ENCODE results near the gene GPBP1L1.
A peak's percentile ranks its signal among the peaks of the same experiment; 100 is the strongest.
"Not testable (repeated sequence)": the region's sequence is repeated elsewhere in the genome, so short reads cannot be mapped to it uniquely, and the experiment has no call there.

Gene GPBP1L1

DNA sequence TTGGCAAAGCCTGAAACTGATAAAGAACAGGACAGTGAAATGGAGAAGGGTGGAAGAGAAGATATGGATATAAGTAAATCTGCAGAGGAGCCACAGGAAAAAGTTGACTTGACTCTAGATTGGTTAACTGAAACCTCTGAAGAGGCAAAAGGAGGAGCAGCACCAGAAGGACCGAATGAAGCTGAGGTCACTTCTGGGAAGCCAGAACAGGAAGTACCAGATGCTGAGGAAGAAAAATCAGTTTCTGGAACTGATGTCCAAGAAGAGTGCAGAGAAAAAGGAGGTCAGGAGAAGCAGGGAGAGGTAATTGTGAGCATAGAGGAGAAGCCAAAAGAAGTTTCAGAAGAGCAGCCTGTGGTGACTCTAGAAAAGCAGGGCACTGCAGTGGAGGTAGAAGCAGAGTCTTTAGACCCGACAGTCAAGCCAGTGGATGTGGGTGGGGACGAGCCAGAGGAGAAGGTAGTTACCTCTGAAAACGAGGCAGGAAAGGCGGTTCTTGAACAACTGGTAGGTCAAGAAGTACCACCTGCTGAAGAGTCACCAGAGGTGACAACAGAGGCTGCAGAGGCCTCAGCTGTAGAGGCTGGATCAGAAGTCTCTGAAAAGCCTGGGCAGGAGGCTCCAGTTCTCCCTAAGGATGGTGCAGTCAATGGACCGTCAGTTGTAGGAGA lies 78.8 kb downstream of the GPBP1L1 start:
- H3K9me3 ChIP-seq (replicated peaks in 1 of 11) = no peaks in the 10 kb centered on the region
- H3K4me3 ChIP-seq = peak overlapping the region in 1 of 10 experiments; percentile 17; a peak in 2 of 20 replicates
- H4K20me1 ChIP-seq = peaks cover 0 to 100% (median 75%) of the 10 kb centered on the region in 11 experiments; a peak in 17 of 22 replicates
- no peak for TF ChIP-seq Cebpa-rat (IDR thresholded peaks at IDR 0.05)
- H3K9ac ChIP-seq = peak overlapping the region in 2 of 11 experiments; percentile 51 to 66; a peak in 3 of 22 replicates
- peaks cover 33 to 100% (median 99%) of the 10 kb centered on the region in 11 experiments for H3K36me3 ChIP-seq
- H3K27me3 ChIP-seq = no peaks in the 10 kb centered on the region
- peak overlapping the region in 5 of 11 experiments; percentile 30 to 83 (median 66); a peak in 7 of 22 replicates for H3K27ac ChIP-seq
- peak overlapping the region in 9 of 11 experiments; percentile 4 to 89 (median 68); a peak in 15 of 22 replicates for H3K4me2 ChIP-seq
- peaks cover 20 to 43% (median 31%) of the 10 kb centered on the region in 10 experiments; a peak in 18 of 20 replicates for H3K4me1 ChIP-seq

DNA sequence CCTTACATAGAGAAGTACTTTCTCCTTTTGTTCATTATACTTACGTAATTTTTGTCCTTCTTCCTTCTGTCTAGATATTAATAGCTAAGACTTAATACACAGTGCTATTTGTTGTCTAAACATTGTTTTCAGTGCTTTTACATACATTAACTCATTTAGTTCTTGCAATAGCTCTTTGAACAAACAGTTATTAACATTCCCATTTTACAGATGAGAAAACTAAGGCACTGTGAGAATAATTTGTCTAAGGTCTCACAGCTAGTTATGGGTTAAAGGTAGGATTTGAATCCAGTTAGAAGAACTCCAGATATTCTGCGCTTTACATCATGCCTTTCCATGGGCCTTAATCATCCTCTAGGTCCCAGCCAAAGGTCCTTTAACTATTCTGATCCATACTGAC lies 82.1 kb downstream of the GPBP1L1 start:
- peaks cover 20 to 100% (median 94%) of the 10 kb centered on the region in 11 experiments for H3K36me3 ChIP-seq

GRCh38 chr1:45596765-45597164 lies 89.6 kb downstream of the GPBP1L1 start:
- H3K9ac ChIP-seq; H3K4me1 ChIP-seq; H3K4me2 ChIP-seq; H3K27me3 ChIP-seq; H3K9me3 ChIP-seq (replicated peaks in 1 of 11); H3K4me3 ChIP-seq; H3K27ac ChIP-seq: not testable (repeated sequence)
- peaks cover 0 to 100% (median 100%) of the 10 kb centered on the region in 11 experiments; a peak in 18 of 22 replicates for H4K20me1 ChIP-seq
- H3K36me3 ChIP-seq = peaks cover 42 to 100% (median 94%) of the 10 kb centered on the region in 11 experiments

More for the DNA sequence above, 82.1 kb downstream of the GPBP1L1 start:
- TF ChIP-seq Cebpa-rat (IDR thresholded peaks at IDR 0.05) = no peak
- no peak overlapping the region for H3K4me2 ChIP-seq
- no peaks in the 10 kb centered on the region for H3K9me3 ChIP-seq (replicated peaks in 1 of 11)
- H4K20me1 ChIP-seq = peaks cover 0 to 100% (median 93%) of the 10 kb centered on the region in 11 experiments; a peak in 18 of 22 replicates
- no peaks in the 10 kb centered on the region for H3K27me3 ChIP-seq
- no peak overlapping the region for H3K27ac ChIP-seq
- H3K4me1 ChIP-seq = peaks cover 20 to 45% (median 31%) of the 10 kb centered on the region in 10 experiments; a peak in 18 of 20 replicates
- H3K4me3 ChIP-seq = no peak overlapping the region
- H3K9ac ChIP-seq = no peak overlapping the region

DNA sequence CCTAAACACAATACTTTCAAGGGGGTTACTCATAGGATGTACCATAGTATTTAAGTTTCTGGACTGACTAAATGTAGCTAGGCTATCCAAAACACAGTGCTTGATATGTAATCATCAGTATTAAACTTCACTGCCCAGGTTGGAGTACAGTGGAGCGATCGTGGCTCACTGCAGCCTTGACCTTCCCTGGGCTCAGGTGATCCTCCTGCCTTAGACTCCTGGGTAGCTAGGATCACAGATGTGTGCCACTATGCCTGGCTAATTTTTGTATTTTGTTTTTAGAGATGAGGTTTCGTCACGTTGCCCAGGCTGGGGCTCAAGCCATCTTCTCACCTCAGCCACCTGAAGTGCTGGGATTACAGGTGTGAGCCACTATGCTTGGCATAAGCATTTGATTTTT lies 91.9 kb downstream of the GPBP1L1 start:
- no peak overlapping the region for H3K27ac ChIP-seq
- no peaks in the 10 kb centered on the region for H3K9me3 ChIP-seq (replicated peaks in 1 of 11)
- TF ChIP-seq Cebpa-rat (IDR thresholded peaks at IDR 0.05) = no peak
- no peaks in the 10 kb centered on the region for H3K27me3 ChIP-seq
- H3K4me3 ChIP-seq = no peak overlapping the region
- peaks cover 0 to 3% (median 0%) of the 10 kb centered on the region in 10 experiments; a peak in 1 of 20 replicates for H3K4me1 ChIP-seq
- peaks cover under 1 to 100% (median 100%) of the 10 kb centered on the region in 11 experiments; a peak in 20 of 22 replicates for H4K20me1 ChIP-seq
- no peak overlapping the region for H3K4me2 ChIP-seq
- peaks cover 48 to 100% (median 99%) of the 10 kb centered on the region in 11 experiments for H3K36me3 ChIP-seq
- no peak overlapping the region for H3K9ac ChIP-seq

GRCh38 chr1:45589861-45590260 lies 96.5 kb downstream of the GPBP1L1 start:
- H3K27me3 ChIP-seq = no peaks in the 10 kb centered on the region
- no peak overlapping the region for H3K9ac ChIP-seq
- no peak for TF ChIP-seq Cebpa-rat (IDR thresholded peaks at IDR 0.05)
- peaks cover 17 to 31% (median 28%) of the 10 kb centered on the region in 10 experiments for H3K4me1 ChIP-seq
- H3K4me3 ChIP-seq = no peak overlapping the region
- H3K9me3 ChIP-seq (replicated peaks in 1 of 11) = no peaks in the 10 kb centered on the region
- no peak overlapping the region for H3K27ac ChIP-seq
- peaks cover 36 to 90% (median 78%) of the 10 kb centered on the region in 11 experiments for H3K36me3 ChIP-seq
- no peak overlapping the region for H3K4me2 ChIP-seq
- peaks cover 32 to 100% (median 99%) of the 10 kb centered on the region in 11 experiments for H4K20me1 ChIP-seq

GRCh38 chr1:45586769-45587168 lies 99.6 kb downstream of the GPBP1L1 start:
- peak overlapping the region in 10 of 11 experiments; percentile 59 to 99 (median 96); a peak in 18 of 22 replicates for H3K9ac ChIP-seq
- H3K36me3 ChIP-seq = peaks cover 7 to 59% (median 47%) of the 10 kb centered on the region in 11 experiments
- H4K20me1 ChIP-seq = peaks cover 34 to 78% (median 71%) of the 10 kb centered on the region in 11 experiments
- no peaks in the 10 kb centered on the region; a peak in 1 of 22 replicates for H3K9me3 ChIP-seq (replicated peaks in 1 of 11)
- no peaks in the 10 kb centered on the region for H3K27me3 ChIP-seq
- peaks cover 30 to 45% (median 41%) of the 10 kb centered on the region in 10 experiments for H3K4me1 ChIP-seq
- H3K27ac ChIP-seq = peak overlapping the region in 8 of 11 experiments; percentile 3 to 53 (median 40); a peak in 8 of 22 replicates
- H3K4me2 ChIP-seq = peak overlapping the region; percentile 84 to 100 (median 99)
- peak overlapping the region; percentile 84 to 99 (median 96); a peak in 18 of 20 replicates for H3K4me3 ChIP-seq
- no peak for TF ChIP-seq Cebpa-rat (IDR thresholded peaks at IDR 0.05)

DNA sequence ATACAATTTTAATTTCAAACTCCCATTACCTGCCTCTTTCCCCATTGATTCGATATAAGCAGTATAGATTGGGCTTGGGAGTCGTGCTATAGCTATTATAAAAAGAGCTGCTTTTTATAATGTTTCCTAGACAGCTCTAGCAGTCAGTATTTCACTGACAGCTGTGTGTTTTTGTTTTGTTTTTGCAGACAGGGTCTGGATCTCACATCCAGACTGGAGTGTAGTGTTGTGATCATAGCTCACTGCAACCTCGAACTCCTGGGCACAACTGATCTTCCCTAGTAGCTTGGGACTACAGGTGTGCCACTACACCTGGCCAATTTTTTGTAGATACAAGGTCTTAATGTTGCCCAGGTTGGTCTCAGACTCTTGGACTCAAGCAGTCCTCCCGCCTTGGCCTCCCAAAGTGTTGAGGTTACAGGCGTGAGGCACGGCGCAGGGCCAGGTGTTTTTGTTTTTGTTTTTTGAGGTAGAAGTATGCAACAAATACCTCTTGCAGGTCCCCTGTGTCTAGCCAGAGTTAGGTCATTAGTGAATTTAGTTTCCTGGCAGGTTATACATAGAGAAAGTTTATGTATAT lies 100.7 kb downstream of the GPBP1L1 start:
- Histone ChIP-seq H3K4me3 (peak overlapping the region; percentile 84 to 99 (median 96)), H3K9ac (peak overlapping the region; percentile 39 to 99 (median 96); a peak in 21 of 22 replicates), H3K36me3 (peaks cover 0 to 47% (median 36%) of the 10 kb centered on the region in 11 experiments; a peak in 18 of 22 replicates), H3K27me3 (no peaks in the 10 kb centered on the region), H3K4me2 (peak overlapping the region; percentile 84 to 100 (median 99)), H3K27ac (peak overlapping the region in 10 of 11 experiments; percentile 43 to 99 (median 96); a peak in 18 of 22 replicates), H3K9me3 (replicated peaks in 1 of 11) (no peaks in the 10 kb centered on the region; a peak in 1 of 22 replicates), H3K4me1 (peaks cover 35 to 50% (median 48%) of the 10 kb centered on the region in 10 experiments), H4K20me1 (peaks cover 34 to 66% (median 59%) of the 10 kb centered on the region in 11 experiments)
- no peak for TF ChIP-seq Cebpa-rat (IDR thresholded peaks at IDR 0.05)

DNA sequence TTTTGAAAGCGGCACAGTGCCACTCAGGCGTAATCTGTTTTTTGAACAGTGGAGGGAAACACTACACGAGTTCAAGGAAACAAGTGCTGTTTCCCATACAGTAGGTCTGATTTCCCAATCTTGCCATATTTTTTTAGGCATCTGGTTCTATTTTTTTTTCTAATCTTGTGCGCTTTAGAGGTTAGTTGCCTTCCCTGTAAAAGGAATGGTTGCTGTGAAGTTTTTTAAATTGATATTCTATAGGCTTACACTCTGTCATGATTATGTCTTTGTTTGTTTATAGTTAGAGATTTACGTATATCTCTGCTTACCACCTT lies 101.3 kb downstream of the GPBP1L1 start:
- H4K20me1 ChIP-seq = peaks cover 34 to 61% (median 54%) of the 10 kb centered on the region in 11 experiments
- peaks cover 35 to 50% (median 48%) of the 10 kb centered on the region in 10 experiments for H3K4me1 ChIP-seq

More for the DNA sequence above, 101.3 kb downstream of the GPBP1L1 start:
- H3K9me3 ChIP-seq (replicated peaks in 1 of 11) = no peaks in the 10 kb centered on the region; a peak in 1 of 22 replicates
- H3K27ac ChIP-seq = peak overlapping the region in 10 of 11 experiments; percentile 43 to 99 (median 96); a peak in 20 of 22 replicates
- TF ChIP-seq Cebpa-rat (IDR thresholded peaks at IDR 0.05) = no peak
- H3K27me3 ChIP-seq = no peaks in the 10 kb centered on the region
- peak overlapping the region; percentile 39 to 99 (median 96); a peak in 21 of 22 replicates for H3K9ac ChIP-seq
- H3K4me2 ChIP-seq = peak overlapping the region; percentile 84 to 100 (median 99)
- peaks cover 0 to 42% (median 30%) of the 10 kb centered on the region in 11 experiments; a peak in 18 of 22 replicates for H3K36me3 ChIP-seq
- peak overlapping the region; percentile 84 to 99 (median 96) for H3K4me3 ChIP-seq

All from BLaER1 treated with 17β-estradiol and CSF1 and Interleukin-3, amounts not matched to agents 10 nM and 100 nM (cell line).